G401.6 (cell line): ENCODE measurements around the gene ZNF587B.
A peak's percentile ranks its signal among the peaks of the same experiment; 100 is the strongest.
"Not testable (repeated sequence)": the region's sequence is repeated elsewhere in the genome, so short reads cannot be mapped to it uniquely, and the experiment has no call there.

Experiments used
- FAIRE-seq: peaks from 2 replicates; lab custom pipeline; 2012; peaks lifted over from hg19 to GRCh38; lab: Jason Lieb, UNC

The ZNF587B gene

DNA sequence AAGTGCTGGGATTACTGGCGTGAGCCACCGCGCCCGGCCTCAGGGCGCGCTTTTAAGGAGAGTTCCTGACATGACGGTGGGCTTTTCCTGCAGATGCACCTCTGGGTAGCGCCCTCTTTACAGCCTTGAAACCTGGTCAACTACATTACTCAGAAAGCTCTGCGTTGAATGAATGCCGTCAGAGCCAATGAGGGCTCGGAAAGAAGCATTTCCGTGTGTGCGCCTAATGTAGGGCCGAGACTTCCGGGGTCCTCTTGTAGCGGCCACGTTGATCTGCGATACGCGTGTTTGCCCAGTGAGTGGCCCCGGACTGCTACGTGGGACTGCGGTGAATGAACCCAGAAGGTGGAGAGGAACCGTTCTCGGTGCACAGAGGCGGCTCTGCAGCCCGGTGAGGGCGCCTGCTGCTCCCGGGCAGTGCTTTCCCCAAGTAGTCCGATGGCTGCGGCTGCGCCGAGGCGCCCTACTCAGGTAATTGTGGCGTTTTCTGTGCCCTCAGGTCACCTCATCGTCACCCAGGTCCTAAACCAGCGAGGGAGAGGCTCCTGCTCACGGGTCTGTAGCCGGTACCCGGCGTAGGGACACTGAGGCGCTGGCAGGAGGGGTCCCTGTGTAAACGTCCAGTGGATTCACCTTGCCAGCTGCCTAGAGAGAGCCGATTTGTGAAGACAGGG lies 10.5 kb upstream of the ZNF587B start:
- FAIRE-seq: peak; percentile 63

GRCh38 chr19:57820599-57820998 lies 9.5 kb upstream of the ZNF587B start:
- FAIRE-seq: no peak

DNA sequence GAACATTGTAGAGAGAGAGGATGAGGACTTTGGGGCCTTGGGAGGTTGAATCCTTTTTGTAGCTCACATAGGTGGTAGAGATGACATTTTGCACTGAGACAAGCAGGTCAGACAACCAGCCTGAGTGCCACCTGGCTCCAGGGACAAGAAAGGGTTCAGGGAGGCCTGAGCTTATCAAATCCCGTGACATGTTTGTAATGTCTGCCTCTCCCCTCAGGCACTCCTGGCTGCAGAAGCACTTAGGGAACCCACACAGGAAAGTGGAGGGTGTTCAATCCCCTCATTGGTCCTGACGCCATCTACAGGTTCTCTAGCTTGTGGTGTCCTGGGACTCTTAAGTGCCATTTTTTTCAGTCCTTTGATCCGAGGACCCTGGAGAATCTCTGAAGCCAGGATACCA lies 9.0 kb upstream of the ZNF587B start:
- FAIRE-seq: not testable (repeated sequence)

- FAIRE-seq: not testable (repeated sequence)
Measured at GRCh38 chr19:57821501-57821900, 8.6 kb upstream of the ZNF587B start.

DNA sequence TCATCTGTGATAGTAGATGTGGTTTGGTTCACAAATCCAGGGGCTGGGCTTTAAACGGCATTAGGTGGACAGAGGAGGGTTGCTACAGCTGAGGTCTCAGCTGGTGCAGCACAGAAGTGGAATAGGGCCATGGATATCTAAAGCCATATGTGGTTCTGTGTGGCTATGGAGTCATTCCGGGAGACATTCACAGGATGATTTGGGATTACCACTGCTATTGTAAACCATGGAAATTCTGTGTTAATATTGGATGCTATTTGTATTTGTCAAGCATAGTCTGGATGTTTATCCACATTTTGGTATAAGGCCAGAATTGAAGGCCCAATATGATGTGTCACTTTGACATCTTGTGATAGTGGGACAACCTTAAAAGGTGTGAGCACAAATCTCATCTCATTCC lies 6.9 kb upstream of the ZNF587B start:
- FAIRE-seq: not testable (repeated sequence)

GRCh38 chr19:57823608-57824007 lies 6.5 kb upstream of the ZNF587B start:
- not testable (repeated sequence) for FAIRE-seq

DNA sequence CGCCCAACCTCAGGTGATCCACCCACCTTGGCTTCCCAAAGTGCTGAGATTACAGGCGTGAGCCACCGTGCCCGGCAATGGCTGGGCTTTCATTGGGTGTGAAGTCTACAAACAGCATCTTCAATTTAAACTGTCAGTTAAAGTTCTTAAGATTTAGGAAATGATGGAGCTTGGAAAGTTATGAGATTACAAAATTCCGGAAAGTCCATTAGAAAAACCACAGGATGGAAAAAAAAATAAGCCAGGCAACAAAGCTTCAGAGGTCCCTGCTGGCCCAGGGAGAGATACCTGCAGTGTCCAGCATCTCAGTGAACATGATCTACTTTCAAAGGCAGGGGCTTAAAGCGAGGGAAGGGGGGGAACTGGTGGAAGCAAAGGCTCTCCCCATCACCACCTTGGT lies 4.6 kb upstream of the ZNF587B start:
- FAIRE-seq: no peak

GRCh38 chr19:57829316-57829715 lies 783 bp upstream of the ZNF587B start:
- no peak for FAIRE-seq

DNA sequence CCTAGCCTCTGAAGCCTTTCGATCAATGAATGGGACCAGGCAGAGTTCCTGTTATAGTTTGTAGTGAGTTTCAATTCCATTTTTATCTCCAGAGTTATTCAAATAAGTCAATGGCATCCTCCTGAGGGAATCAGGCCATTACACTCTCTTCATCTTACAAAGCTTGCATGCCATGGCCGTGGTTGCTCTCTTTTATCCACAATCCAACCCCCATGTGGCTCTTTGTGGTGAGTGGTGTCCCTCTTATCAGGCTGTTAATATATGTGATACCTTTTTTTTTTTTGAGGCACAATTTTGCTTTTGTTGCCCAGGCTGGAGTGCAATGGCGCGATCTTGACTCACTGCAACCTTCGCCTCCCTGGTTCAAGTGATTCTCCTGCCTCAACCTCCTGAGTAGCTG lies 6.9 kb downstream of the ZNF587B start:
- not testable (repeated sequence) for FAIRE-seq

DNA sequence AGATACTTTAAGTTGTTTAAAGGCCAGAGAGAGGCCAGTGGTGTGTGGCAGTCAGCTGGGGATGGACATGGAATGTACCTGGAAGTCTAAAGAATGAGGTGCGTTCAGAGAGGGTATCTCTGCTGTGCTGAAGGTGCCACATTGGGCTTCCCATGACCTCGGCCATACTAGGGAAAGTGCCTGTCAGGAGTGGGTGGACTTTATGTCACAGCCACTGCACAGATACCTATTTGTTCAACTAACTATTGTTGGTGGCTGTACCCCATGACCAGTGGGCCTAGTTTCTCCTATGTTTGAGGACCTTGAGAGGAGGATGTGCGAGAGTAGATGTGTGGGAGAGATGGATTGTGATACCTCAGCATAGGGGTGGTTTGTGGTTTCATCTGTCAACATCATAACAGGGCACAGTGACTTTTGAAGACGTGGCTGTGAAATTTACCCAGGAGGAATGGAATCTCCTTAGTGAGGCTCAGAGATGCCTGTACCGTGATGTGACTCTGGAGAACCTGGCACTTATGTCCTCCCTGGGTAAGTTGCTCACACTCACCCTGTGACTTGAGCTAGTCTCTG lies 8.6 kb downstream of the ZNF587B start:
- FAIRE-seq: not testable (repeated sequence)

GRCh38 chr19:57841122-57841763 lies 11.1 kb downstream of the ZNF587B start:
- no peak for FAIRE-seq

DNA sequence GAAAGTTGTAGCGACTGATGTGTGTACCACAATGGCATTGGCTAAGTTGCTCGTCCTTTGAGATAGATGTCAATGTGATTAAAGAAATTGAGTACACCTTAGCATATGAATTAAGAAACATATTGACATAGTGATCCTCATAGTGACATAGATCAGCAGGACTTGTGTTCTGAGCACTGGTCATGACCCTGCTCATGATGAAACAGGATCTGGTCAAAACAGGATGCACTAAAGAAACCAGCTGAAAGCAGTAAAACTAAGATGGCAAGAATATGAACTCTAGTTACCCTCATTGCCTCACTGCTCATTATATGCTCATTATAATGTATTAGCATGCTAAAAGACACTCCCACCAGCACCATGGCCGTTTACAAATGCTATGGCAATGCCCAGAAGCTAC lies 17.1 kb downstream of the ZNF587B start:
- FAIRE-seq: not testable (repeated sequence)

DNA sequence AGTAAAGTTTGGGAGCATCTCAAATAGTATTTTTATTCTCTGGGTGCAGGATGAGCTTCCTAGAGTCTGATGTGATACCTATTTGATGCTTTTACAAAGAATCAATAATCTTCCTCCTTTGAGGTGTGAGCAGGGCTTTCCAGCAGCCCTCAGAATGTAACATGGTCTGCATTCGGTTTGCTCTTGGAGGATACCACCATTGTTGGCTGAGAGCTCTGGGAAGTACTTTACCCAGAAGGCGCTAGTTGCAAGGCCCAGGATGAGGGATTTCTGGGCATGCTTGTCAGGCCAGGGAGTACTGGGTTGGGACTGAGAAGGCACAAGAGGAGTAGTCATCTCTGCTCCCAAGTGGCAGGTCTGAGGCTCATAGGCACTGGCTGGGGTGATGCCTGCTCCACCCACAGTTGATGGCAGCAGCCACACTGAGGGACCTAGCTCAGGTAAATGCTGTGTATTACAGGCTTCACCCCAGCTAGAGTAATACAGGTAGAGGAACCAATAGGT lies 19.1 kb downstream of the ZNF587B start:
- FAIRE-seq: not testable (repeated sequence)

DNA sequence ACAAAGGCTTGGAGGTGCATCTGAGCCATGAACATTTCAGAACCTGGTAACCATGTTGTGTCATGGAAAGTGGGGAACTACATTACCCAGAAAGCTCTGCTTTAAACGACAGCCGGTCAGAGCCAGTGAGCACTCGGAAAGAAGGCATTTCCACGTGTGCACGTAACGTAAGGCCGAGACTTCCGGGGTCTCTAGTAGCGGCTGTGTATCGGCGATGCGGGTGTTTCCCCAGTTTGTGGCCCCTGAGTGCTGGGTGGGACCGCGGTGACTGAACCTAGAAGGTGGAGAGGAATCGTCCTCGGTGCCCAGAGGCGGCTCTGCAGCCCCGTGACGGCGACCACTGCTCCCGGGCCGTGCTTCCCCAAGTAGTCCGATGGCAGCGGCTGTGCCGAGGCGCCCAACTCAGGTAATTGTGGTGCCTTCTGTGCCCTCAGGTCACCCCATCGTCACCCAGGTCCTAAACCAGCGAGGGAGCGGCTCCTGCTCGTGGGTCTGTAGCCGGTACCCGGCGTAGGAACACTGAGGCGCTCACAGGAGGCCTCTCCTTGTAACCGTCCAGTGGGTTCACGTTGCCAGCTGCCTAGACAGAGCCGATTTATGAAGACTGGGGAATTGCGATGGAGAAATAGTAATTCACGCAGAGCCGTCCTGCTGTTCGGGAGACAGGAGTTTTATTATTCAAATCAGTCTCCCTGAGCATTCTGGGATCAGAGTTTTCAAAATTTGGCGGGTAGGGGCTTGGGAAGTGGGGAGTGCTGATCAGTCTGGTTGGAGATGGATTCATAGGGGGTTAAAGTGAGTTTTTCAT lies 19.8 kb downstream of the ZNF587B start, which contains the start of gene ZNF587:
TSS of gene ZNF587 (plus strand) at position 194 of the 808 bp plus-strand sequence. CDS start at position 374, 180 bp downstream.
- FAIRE-seq: peak; percentile 84

DNA sequence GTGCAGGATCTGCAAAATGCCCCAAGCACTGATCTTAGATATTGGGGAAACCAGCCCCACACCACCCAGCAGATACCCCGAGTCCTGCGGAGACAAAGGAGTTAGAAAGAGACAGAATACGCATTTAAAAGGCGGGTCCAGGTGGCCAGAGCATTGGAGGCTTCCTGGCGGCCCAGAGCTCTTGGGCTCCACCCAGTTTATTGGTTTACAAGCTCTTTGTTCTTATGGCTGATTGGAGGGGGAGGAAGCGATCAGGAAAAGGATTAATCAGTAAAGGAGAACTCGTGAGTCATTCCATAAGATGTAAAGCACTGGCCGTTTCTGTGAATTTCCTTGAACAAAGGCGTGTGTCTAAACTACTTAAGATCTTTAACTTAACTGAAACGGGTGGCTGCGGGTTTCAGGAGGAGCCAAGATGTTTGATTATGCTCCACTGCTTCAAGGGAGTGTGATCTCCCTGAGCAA lies 20.5 kb downstream of the ZNF587B start:
- no peak for FAIRE-seq

DNA sequence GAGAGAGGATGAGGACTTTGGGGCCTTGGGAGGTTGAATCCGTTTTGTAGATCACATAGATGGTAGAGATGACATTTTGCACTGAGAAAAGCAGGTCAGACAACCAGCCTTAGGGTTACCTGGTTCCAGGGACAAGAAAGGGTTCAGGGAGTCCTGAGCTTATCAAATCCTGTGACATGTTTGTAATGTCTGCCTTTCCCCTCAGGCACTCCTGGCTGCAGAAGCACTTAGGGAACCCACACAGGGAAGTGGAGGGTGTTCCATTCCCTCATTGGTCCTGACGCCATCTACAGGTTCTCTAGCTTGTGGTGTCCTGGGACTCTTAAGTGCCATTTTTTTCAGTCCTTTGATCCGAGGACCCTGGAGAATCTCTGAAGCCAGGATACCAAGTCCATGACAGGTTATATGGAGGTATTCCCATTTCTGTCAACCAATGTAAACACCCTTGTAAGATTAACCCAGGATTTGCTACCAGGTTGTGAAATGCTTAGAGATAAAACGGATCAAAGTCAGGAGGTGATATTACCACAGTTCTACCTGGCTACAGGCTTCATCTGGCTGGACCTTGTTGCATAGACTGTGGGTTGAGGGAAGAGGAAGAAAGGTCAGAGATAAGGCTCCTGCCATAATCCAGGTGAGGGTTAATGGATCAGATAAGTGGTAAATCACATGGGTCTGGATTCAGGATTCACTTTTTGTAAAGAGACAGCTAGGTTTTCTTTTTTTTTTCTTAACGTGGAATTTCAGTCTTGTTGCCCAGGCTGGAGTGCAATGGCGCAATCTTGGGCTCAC lies 21.9 kb downstream of the ZNF587B start:
- not testable (repeated sequence) for FAIRE-seq

GRCh38 chr19:57854117-57854516 lies 24.0 kb downstream of the ZNF587B start:
- not testable (repeated sequence) for FAIRE-seq

GRCh38 chr19:57862351-57862750 lies 32.3 kb downstream of the ZNF587B start:
- not testable (repeated sequence) for FAIRE-seq

- no peak for FAIRE-seq
Measured at GRCh38 chr19:57867868-57868492, 37.9 kb downstream of the ZNF587B start.

DNA sequence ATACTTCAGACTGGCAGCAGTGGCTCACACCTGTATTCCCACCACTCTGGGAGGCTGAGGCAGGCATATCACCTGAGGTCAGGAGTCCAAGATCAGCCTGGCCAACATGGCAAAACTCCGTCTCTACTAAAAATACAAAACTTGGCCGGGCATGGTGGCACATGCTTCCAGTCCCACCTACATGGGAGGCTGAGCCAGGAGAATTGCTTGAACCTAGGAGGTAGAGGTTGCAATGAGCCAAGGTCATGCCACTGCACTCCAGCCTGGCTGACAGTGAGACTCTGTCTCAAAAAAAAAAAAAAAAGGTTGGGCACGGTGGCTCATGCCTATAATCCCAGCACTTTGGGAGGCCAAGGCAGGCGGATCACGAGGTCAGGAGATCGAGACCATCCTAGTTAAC lies 39.6 kb downstream of the ZNF587B start:
- FAIRE-seq: not testable (repeated sequence)

- FAIRE-seq: no peak
Measured at GRCh38 chr19:57870225-57870624, 40.1 kb downstream of the ZNF587B start.
